Measurements from ENCODE around the gene LSR. TPM values are rescaled to one million over a fixed set of nuclear protein-coding genes. Genes with fewer than 3 reads are reported as not detected.
A peak's percentile ranks its signal among the peaks of the same experiment; 100 is the strongest.

LSR gene
- total and polyA plus RNA-seq, 12 donors, result 8.2 to 106 (median 58.7) TPM

- Histone ChIP-seq H3K36me3 (replicated peaks in 1 of 2) (no peaks in the 10 kb centered on the region), H3K9me3 (replicated peaks in 1 of 3) (no peaks in the 10 kb centered on the region), H3K4me1 (replicated peaks in 1 of 2) (peaks cover 3 to 4% of the 10 kb centered on the region in 2 donors), H3K27me3 (no peaks in the 10 kb centered on the region), H3K27ac (no peak overlapping the region), H3K4me3 (no peak overlapping the region)
- DNase-seq, result no peak
- intact Hi-C loops (cut with DNase I), result no loop called here
- WGBS, 4 donors, result 64 to 85% (median 73%) methylated on average over 4 to 6 of the region's 6 CpGs
- TF ChIP-seq CTCF (IDR thresholded peaks at IDR 0.05) (no peak), POLR2A (IDR thresholded peaks at IDR 0.05) (no peak)
Observed at GRCh38 chr19:35223084-35223790, 25.6 kb upstream of the LSR start.

- TF ChIP-seq POLR2A (IDR thresholded peaks at IDR 0.05), result no peak
- TF ChIP-seq CTCF (IDR thresholded peaks at IDR 0.05), result no peak
- Histone ChIP-seq H3K4me1 (replicated peaks in 1 of 2) (peaks cover 3 to 4% of the 10 kb centered on the region in 2 donors), H3K9me3 (replicated peaks in 1 of 3) (no peaks in the 10 kb centered on the region), H3K27me3 (no peaks in the 10 kb centered on the region), H3K27ac (no peak overlapping the region), H3K4me3 (no peak overlapping the region), H3K36me3 (replicated peaks in 1 of 2) (no peaks in the 10 kb centered on the region)
- intact Hi-C loops (cut with DNase I), result no loop called here
- WGBS, 4 donors, result 83 to 93% (median 87%) methylated on average over 2 to 4 of the region's 4 CpGs
- DNase-seq, result peak in 1 of 7 donors; percentile 15
Observed at GRCh38 chr19:35223862-35224505, 24.8 kb upstream of the LSR start.

- no peak overlapping the region for H3K27ac ChIP-seq
- intact Hi-C loops (cut with DNase I), result no loop called here
- H3K4me1 ChIP-seq (replicated peaks in 1 of 2), result peaks cover 3 to 4% of the 10 kb centered on the region in 2 donors
- H3K27me3 ChIP-seq, result no peaks in the 10 kb centered on the region
- DNase-seq, result peak in 6 of 7 donors; percentile 30 to 50 (median 40)
- H3K4me3 ChIP-seq, result no peak overlapping the region
- 43 to 65% (median 51%) methylated on average over 15 to 41 of the region's 41 CpGs for WGBS, 4 donors
- H3K36me3 ChIP-seq (replicated peaks in 1 of 2), result no peaks in the 10 kb centered on the region
- TF ChIP-seq CTCF (IDR thresholded peaks at IDR 0.05) (no peak), POLR2A (IDR thresholded peaks at IDR 0.05) (no peak)
- H3K9me3 ChIP-seq (replicated peaks in 1 of 3), result no peaks in the 10 kb centered on the region
Observed at GRCh38 chr19:35224681-35225571, 23.9 kb upstream of the LSR start.

GRCh38 chr19:35225951-35226350 is 22.9 kb upstream of the LSR start:
- intact Hi-C loops (cut with DNase I), result no loop called here
- 90 to 96% (median 92%) methylated on average over 6 of the region's 6 CpGs for WGBS, 4 donors
- Histone ChIP-seq H3K27me3 (no peaks in the 10 kb centered on the region), H3K36me3 (replicated peaks in 1 of 2) (no peaks in the 10 kb centered on the region), H3K9me3 (replicated peaks in 1 of 3) (no peaks in the 10 kb centered on the region), H3K4me3 (no peak overlapping the region), H3K27ac (no peak overlapping the region), H3K4me1 (replicated peaks in 1 of 2) (peaks cover 3 to 4% of the 10 kb centered on the region in 2 donors)
- DNase-seq, result peak in 2 of 7 donors; percentile 15 to 20
- no peak for TF ChIP-seq CTCF (IDR thresholded peaks at IDR 0.05)
- TF ChIP-seq POLR2A (IDR thresholded peaks at IDR 0.05), result no peak
